ENCODE measurements around the gene CATSPERE.

DNA sequence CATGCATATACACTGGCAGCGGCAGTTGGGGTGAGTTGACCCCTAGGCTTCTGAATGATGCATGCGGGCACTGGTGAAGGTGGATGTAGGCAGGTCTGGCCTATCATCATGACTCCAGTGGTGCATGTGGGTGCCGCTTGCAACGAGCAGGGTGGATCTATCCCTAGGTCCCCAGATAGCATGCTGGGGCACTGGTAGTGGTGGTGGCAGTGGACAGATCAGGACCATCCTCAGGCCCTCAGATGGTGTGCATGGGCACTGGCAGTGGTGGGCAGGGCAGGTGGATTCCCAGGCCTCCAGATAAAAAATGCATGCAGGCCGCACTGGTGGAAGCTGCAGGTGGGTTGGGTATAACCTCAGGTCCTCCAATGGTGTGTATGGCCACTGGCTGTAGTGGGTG lies 52.4 kb downstream of the CATSPERE start:
- no peak for TF ChIP-seq FOXM1 (IDR thresholded peaks at IDR 0.05; ENCODE audit: borderline replicate concordance)
- TF ChIP-seq, protein P1, sequence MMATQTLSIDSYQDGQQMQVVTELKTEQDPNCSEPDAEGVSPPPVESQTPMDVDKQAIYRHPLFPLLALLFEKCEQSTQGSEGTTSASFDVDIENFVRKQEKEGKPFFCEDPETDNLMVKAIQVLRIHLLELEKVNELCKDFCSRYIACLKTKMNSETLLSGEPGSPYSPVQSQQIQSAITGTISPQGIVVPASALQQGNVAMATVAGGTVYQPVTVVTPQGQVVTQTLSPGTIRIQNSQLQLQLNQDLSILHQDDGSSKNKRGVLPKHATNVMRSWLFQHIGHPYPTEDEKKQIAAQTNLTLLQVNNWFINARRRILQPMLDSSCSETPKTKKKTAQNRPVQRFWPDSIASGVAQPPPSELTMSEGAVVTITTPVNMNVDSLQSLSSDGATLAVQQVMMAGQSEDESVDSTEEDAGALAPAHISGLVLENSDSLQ (IDR thresholded peaks at IDR 0.05) = no peak
- TF ChIP-seq NFRKB (IDR thresholded peaks at IDR 0.05) = no peak
- no peak for TF ChIP-seq ARNT (IDR thresholded peaks at IDR 0.05)
- TF ChIP-seq FOXA1 (IDR thresholded peaks at IDR 0.05) = no peak
- no peak for TF ChIP-seq HDGF (IDR thresholded peaks at IDR 0.05; ENCODE audit: borderline replicate concordance)
- no peak for TF ChIP-seq SP1 (IDR thresholded peaks at IDR 0.05)
- no peak for TF ChIP-seq FOXK2 (IDR thresholded peaks at IDR 0.05)

Measured in HEK293T (cell line).